CD4-positive, alpha-beta T cell treated with Interleukin-17A for 4 hours (primary cell): ENCODE measurements around the gene UST.
A peak's percentile ranks its signal among the peaks of the same experiment; 100 is the strongest.
"Not testable (repeated sequence)": the region's sequence is repeated elsewhere in the genome, so short reads cannot be mapped to it uniquely, and the experiment has no call there.

ENCODE experiments used
- DNase-seq: peaks from one replicate; pipeline ENCODE4 v3.0.0-alpha.2; 2020; ENCODE audit warnings: mixed read lengths

The UST gene

GRCh38 chr6:149014631-149015534 lies 268.1 kb downstream of the UST start:
- DNase-seq = no peak

GRCh38 chr6:149015535-149016525 lies 269.0 kb downstream of the UST start:
- DNase-seq = no peak

- no peak for DNase-seq
Measured at GRCh38 chr6:149016716-149017115, 269.9 kb downstream of the UST start.

DNA sequence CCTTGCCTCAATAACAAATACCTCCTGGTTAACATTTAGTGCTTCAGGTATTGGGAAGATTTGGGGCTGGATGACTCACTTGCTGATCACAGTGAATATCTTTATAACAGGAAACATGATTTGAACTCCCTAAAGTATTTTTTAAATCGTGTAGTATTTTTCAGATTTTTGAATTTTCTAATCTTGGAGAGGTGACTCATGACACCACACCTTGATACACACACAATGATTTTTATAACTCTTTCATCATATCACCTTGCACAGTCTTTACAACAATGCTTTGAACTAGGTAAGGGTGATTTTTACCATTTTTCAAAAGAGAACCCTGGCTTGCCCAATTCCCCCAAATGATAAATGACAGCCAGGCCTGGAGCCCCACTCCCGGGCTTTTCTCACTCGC lies 273.5 kb downstream of the UST start:
- DNase-seq = no peak

DNA sequence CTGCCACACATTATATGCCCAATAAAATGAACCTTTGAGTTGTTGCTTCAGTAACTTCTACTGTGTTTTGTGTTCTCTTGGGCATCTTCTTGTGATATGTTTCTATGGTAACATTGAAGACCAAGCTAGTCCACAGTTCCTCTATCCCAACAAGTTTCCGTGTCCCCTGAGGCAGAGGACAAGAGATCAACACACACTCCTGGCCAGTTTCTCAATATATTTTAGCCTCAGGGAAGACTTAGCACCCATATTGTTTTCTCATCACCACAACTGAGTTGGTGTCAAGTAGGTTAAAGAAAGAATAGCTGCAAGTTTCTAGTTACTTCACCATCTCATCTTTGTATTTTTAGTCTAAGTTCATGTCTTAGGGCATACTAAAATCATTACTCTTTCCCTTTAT lies 277.5 kb downstream of the UST start:
- DNase-seq = no peak

DNA sequence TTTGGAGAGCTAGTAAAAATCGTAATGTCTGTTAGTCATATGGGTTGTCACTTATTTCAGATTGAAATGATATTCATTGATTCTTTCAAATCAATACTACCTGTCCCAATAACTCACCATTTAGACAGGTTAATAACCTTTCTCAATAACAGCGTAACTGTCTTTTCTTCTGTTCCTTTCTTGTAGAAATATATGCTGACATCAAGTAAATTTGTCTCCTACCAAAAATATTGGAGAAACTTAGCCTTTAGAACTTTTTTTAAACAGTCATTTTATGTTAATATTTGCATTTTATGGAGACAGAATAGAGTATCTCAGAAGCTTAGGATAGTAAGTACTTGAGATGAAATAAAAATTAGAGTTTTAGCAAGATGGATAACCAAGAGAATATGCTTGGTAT lies 278.2 kb downstream of the UST start:
- DNase-seq = no peak

- no peak for DNase-seq
Measured at GRCh38 chr6:149026530-149026942, 279.7 kb downstream of the UST start.

DNA sequence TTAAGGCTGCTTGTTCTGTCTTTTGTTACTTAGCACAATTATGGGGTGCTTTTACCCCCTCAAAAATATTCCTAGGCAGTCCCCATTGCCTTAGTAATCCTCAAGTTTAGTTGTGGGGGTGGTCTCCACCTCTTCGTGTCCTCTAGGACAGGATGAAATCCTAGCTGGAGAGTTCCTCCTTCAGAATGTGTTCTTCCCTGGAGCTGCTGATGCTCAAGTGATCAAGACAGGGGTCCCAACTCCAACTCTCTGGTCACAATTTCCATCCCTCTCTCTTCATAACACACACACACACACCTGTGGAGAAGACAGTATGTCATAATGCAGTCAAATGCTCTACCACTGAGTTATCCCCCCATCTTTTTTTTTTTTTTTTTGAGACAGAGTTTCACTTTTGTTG lies 280.7 kb downstream of the UST start:
- no peak for DNase-seq

GRCh38 chr6:149028767-149029405 lies 282.1 kb downstream of the UST start:
- peak; percentile 86 for DNase-seq

GRCh38 chr6:149031201-149031858 lies 284.5 kb downstream of the UST start:
- DNase-seq = no peak

GRCh38 chr6:149031859-149032598 lies 285.2 kb downstream of the UST start:
- DNase-seq = peak; percentile 51

DNA sequence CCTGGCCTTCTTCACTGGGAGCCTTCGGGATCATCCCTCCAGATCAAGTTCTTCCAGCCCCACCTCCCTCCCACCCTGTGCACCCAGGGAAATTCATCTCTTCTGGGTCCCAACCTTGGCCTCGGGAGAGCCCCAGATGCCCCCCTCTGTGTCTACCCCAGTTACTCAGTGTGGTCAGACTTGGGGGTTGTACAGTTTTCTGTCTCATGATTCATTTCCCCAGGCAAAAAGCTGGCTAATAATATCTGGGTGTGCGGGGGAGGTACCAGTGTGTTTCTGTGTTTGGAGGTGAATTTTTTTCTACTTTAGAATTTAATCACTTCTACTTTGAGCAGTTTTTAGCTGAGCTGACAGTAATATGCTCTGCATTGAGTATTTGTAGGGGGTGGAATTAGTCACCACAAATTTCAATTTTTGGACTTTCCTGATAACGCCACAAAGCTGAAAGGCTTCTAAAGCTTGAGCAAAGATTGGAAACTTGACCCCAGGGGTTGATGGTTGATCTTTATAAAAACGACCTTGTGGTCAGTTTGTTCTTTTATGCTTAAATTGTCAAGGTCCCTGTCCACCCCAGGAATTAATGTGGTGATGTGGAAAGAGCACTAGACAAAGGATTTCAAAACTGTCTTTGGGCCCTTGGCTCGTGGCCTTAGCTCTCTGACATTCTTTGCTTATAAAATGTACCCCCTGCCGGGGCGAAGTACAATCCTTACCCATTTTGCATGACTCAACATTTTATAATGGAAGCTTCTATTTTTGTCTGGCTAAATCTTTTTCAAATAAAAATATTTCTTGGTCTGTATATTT lies 286.0 kb downstream of the UST start:
- DNase-seq = peak; percentile 50

DNA sequence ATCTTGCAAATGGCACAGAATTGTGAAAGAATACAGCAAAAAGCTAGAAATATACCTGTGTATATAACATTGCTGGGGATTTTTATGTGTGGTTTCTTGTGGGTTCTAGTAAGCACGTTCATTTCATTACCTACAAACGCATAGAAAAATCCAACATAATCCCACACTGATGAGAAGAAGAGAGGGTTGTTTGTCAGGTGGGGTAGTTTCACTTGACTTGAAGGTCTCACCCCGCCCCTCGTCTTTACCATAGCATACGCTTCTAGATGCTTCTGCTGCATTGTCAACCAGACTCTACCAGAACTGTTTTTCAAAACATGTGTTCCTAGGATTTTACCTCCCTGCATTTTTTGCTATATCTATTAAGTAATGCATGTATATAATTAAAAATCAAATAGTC lies 286.6 kb downstream of the UST start:
- no peak for DNase-seq

DNA sequence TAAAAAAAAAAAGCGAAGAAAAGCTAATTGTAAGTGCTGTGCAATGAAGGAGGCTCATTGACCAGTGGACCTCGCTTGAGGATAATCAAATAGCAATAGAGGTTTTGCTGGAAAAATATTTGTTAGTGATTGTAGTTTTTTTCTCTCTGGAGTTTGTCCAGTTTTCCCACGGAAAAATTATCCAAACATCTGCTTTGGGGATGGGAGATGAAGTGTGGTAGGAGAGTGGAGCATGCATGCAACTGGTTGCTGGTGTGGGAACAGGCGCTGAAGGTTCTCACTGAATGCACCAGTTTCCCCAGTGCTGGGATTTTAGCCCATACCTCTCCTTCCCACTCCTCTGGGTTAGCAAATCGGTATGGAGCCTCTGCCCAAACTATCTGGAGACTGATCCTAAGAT lies 288.9 kb downstream of the UST start:
- no peak for DNase-seq

DNA sequence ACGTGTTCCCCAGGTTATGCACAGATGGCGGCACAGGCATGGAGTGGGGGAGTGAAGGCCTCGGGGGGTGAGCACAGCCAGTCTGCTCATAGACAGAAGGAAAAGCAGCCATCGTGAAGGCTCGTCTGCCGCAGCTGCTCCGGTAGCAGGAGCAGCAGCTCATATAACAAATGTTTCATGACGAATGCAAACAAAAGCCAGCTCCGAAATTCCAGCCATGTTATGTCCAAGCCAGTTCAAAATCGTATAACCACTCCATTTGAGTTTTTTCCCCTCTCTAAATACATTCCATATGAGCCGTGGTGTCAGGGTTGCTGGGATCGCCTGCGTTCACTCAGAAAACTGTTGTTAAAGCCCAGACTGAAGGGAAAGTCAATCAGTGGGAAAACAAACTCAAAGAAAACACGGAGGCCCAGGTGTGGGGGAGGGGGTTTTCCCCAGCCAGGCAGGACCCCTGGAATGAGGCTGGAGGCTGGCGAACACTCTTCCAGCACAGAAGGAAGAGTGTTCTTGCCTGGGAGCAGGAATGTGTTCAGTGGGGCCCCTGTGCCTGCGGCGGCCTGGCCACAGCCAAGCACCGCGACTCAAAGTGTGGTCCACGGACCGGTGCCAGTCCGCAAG lies 290.3 kb downstream of the UST start:
- DNase-seq = no peak

- DNase-seq = not testable (repeated sequence)
Measured at GRCh38 chr6:149039025-149039424, 292.2 kb downstream of the UST start.

- no peak for DNase-seq
Measured at GRCh38 chr6:149041953-149042352, 295.1 kb downstream of the UST start.

DNA sequence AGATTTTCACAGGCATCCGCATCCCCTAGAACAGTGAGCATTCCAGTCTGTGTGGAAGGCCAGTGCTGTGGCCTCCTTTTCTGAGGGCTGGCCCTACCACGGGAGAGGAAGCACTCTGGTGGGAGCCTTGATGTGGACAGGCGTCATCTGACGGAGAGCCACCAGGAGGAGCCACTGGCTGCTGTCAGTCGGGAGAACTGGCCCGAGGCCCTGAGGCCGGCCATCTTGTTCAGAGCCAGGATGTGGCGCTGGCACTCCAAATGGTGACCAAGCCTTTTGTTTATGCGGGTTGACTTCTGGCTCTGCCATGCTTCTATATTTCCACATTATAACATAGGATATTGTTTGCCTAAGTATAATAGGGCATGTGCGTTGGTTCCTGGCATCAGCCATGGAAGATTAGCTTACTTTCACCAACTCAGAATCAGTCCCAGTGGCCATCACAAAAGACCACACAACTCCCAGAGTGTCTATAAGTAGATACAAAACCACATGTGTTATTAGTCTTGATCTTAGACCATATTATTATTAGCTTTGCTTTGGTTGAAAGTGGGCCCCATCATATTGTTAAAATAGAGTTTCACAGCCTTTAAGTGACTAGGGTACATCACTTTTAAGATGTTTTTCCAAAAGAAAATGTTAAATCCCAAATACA lies 296.8 kb downstream of the UST start:
- peak; percentile 27 for DNase-seq

- DNase-seq = no peak
Measured at GRCh38 chr6:149044528-149044927, 297.7 kb downstream of the UST start.

GRCh38 chr6:149045404-149045803 lies 298.6 kb downstream of the UST start:
- DNase-seq = peak; percentile 41
